KOPT-K1 (cell line): ENCODE results near the gene ANK3.

Experiments
- H3K27ac ChIP-seq: fragments of 200-600 bp; sonication (generic); 2 replicates; pipeline ENCODE4 v1.5.1; 2016; ENCODE audit warnings: antibody characterized with exemption, mild to moderate bottlenecking, low read depth, low read length; ENCODE audit not compliant: poor library complexity, severe bottlenecking
- H3K36me3 ChIP-seq: fragments of 200-600 bp; sonication (generic); 2 replicates; pipeline ENCODE4 v1.5.1; 2017; ENCODE audit warnings: antibody characterized with exemption, mild to moderate bottlenecking, low read length, moderate library complexity; ENCODE audit not compliant: insufficient read depth
- H3K9me3 ChIP-seq: fragments of 200-600 bp; sonication (generic); 2 replicates; pipeline ENCODE4 v1.5.1; 2017; ENCODE audit warnings: antibody characterized with exemption, low read length, mild to moderate bottlenecking; ENCODE audit not compliant: insufficient read depth, poor library complexity, severe bottlenecking

ANK3 gene

DNA sequence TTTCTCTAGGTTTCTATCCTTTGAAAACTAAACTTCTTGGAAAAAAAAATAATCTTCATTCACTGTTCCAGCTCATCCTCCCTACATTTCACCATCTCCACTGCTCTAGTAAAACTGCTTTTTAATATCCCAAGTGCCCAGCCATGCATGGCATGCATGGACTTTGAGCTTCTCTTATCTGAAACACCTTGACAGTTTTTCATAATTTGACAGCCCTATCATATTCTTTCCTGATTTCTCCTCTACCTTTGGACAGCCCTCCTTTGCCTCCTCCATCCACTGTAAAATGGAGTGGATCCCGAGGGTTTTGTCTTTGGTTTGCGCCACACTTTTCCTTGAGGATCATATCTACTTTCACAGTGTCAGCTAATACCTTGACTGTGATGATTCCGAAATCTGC is 212.8 kb downstream of the ANK3 start:
- Histone ChIP-seq H3K9me3 (no peaks in the 10 kb centered on the region), H3K27ac (no peak overlapping the region), H3K36me3 (no peaks in the 10 kb centered on the region)

DNA sequence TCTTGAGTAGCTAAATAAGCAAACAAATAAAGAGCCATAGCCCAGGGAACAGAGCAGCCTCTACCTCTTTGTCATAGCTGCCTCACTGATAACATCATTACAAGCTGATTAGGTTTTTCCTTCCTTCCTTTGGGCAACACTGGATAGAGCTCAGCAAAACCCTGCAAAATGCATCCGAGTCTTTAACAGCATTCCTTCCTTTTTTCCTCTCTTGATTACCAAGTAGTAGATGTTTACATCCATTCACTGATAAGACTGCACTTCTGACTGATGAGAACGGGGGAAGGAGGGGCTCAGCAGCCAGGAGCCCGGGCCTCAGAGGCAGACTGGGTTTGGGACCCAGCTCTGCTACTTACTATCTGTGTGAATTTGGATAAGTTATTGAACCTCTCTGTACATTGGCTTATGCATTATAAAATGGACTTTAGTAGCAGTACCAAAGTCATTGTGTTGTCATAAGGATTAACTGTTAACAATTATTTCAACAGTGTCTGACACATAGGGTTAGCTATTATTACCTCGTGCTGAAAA is 214.2 kb downstream of the ANK3 start:
- Histone ChIP-seq H3K27ac (no peak overlapping the region), H3K36me3 (no peaks in the 10 kb centered on the region), H3K9me3 (no peaks in the 10 kb centered on the region)

DNA sequence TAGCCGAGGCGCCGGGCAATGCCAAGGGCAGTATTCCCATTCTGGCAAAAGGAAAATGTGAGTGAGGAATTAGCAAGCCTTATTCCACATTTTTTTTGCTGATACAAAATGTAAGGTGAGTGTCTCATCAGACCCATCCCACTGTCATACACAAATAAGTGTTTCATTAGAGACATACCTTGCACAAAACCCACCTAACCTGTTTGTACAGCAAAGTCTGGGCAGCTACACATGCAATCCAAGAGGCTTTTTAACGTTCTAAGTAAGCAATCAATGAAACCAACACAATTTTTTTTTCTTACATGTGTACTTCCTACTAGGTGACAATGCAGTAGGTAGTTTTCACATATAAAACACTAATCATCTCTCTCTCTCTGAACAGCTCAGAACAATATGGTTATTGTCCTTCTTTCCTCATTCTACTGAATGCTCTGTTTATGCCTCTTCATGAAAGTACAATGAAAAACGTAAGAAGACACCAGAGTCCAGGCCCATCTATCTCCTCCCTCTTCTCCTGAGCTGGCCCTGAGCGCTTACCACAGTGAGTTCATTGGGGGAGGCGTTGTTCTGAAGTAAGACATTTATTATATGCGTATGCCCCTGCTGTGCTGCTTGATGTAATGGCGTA is 217.2 kb downstream of the ANK3 start:
- Histone ChIP-seq H3K9me3 (no peaks in the 10 kb centered on the region), H3K27ac (no peak overlapping the region), H3K36me3 (no peaks in the 10 kb centered on the region)

DNA sequence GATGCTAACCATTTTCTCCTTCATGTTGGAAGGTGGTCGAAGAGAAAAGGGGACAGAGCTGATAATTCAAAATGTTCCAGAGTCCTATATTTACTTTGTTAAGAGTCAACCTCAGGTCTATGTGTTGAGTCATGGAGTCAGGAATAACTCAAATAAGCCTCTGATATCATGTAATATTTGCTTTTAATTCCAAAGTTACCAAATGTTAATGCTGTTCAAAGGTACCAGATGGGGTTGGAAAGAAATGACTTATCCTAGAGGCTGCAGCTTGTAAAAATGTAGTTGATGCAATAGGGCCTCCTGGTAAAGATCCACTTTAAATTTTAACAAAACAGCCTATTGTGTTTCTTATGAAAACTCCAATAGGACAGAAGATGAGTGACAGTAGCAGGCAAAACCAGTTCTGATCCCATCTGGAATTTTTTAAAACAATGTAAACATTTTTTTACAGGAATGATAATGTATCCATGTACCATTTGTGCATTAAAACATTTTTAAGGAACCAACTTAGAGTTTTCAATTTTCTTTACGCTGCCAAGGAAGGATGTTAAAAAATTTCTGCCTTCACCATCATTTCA is 218.2 kb downstream of the ANK3 start:
- H3K27ac ChIP-seq, result no peak overlapping the region
- H3K9me3 ChIP-seq, result no peaks in the 10 kb centered on the region
- no peaks in the 10 kb centered on the region for H3K36me3 ChIP-seq

DNA sequence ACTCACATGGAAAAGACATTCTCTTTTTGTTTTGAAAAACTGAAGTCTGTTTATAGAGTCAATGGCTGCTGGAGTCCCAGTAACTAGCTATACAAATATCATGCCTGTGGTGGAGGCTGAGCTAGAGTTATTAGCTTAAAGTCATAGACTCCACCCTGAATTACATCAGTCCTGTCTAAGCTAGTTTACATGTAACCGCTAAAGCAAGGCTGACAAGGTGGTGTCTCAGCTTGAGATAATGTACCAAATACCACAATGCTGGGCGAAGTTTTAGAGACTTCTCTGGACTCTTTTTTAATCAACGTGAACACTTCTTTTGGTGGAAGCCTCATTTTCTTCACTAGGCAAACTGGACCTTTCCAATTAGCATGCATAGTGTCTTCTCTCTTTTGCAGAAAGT is 219.4 kb downstream of the ANK3 start:
- H3K36me3 ChIP-seq, result no peaks in the 10 kb centered on the region
- H3K27ac ChIP-seq, result no peak overlapping the region
- no peaks in the 10 kb centered on the region for H3K9me3 ChIP-seq

DNA sequence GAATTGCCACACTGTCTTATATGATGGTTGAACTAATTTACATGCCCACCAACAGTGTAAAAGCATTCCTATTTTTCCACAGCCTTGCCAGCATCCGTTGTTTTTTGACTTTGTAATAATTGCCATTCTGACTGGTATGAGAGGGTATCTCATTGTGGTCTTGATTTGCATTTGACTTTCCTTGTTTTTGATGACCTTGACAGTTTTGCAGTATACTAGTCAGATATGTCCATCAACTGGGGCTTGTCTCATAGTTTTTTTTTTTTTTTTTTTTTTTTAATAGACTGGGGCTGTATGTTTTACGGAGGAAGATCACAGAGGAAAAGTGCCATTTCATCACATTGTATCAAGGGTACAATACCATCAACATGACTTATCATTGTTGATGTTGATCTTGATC is 220.6 kb downstream of the ANK3 start:
- no peaks in the 10 kb centered on the region for H3K9me3 ChIP-seq
- H3K36me3 ChIP-seq, result no peaks in the 10 kb centered on the region
- H3K27ac ChIP-seq, result no peak overlapping the region

DNA sequence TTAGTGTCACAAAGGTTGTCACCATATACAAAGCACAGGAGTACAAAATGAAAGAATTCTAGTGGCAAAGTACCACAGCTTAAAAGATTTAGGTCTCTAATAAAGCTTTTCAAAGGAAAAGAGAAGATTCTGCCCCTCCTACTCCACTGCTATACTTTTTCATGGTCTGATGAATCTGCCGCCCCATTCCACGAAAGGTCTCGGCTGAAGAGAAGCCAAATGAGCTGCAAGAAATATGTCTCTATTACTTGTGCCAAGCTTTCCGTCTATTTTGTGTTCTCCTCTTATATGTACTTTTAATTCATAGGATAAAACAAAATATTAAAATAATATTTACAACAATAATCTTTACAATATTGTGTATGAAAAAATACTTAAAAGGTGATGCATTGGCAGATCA is 222.6 kb downstream of the ANK3 start:
- no peaks in the 10 kb centered on the region for H3K9me3 ChIP-seq
- H3K36me3 ChIP-seq, result no peaks in the 10 kb centered on the region
- H3K27ac ChIP-seq, result no peak overlapping the region

DNA sequence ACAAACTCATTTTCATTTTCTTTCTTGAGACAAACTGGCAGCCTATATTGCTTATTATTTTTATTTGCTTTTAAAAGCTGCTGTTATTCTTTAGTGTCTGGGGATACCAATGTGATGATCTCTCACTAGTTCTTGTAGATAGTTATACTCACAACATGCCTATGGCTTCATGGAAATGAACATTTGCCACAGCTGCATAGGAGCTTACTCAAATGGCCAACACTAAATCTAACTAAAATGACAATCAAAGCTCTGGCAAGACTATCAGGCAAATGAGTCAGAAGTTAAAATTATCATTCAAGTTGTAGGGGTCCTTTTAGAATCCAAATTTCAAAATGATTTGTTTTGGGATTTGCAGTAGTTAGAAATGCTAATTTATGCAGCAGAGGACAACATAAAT is 225.9 kb downstream of the ANK3 start:
- H3K27ac ChIP-seq, result no peak overlapping the region
- no peaks in the 10 kb centered on the region for H3K36me3 ChIP-seq
- H3K9me3 ChIP-seq, result no peaks in the 10 kb centered on the region

DNA sequence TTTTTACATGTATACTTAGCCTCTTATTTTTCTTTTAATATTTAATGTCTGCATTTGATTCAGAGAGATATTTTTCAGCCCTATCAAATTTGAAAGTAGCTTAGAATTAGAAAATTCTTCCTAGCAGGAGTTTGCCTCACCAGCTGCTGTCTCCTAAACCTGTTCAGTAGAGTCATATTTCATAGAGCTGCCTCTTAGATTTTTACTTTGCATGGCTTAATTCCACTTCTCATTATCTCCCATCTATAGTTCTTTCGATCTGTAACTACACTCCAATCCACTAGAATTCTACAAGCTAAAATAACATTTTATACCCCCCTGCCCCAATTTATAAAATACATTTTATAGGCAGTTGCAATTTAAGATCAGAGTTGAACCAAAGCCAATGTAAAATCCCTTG is 227.0 kb downstream of the ANK3 start:
- no peaks in the 10 kb centered on the region for H3K36me3 ChIP-seq
- no peak overlapping the region for H3K27ac ChIP-seq
- no peaks in the 10 kb centered on the region for H3K9me3 ChIP-seq

DNA sequence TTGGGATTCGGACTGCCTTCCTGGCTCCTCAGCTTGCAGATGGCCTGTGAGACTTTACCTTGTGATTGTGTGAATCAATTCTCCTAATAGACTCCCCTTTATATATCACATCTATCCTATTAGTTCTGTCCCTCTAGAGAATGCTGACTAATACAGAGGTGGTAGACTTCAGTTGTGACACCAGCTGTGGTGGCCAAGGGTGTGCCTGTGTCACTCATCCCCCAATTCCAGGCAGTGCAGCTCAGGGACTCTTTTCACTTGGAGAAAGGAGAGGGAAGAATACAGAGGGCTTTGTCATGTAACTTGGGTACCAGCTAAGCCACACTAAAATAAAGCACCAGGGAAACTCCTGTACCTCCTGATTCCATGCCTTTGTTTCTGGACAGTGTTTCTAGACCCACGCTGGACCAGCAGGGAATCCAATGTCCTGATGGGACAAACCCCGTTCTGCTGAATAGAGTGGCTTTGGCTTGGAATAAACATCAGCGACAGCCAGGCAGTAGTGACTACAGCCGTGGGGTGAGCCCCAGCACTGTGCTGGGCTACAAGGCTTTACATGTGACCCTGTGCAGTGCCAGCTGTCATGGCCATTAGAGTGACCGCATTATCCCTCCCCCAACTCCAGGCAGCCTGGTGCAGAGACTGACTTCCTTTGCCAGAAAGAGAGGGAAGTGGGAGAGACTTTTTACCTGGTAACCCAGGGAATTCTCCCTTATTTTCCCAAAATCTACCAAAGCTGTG is 233.6 kb downstream of the ANK3 start:
- Histone ChIP-seq H3K9me3 (no peaks in the 10 kb centered on the region), H3K27ac (no peak overlapping the region), H3K36me3 (no peaks in the 10 kb centered on the region)

DNA sequence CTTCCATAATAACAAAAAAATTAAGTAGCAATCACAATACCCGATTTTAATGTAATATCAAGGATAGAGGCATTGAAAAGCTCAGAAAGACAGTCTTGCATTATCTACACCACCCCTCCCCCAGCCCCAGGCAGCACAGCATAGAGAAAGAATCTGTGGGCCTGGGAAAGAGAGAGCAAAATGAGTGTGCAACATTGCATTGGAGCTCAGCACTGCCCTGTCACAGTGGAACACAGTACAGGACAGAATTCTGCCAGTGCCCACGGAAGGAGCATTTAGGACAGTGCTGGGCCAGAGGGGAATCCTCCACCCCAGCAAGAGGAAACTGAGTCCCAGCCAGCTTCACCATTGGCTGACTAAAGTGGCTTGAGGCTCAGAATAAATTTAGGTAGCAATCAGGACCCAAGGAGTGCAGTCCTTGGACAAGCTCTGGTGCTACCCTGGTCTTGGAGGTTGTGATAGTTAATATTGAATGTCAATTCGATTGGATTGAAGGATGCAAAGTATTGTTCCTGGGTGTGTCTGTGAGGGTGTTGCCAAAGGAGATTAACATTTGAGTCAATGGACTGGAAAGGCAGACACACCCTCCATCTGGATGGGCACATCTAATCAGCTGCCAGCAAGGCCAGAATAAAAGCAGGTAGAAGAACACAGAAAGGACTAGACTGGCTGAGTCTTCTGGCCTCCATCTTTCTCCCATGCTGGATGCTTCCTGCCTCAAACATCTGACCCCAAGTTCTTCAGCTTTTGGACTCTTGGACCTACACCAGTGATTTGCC is 234.4 kb downstream of the ANK3 start:
- Histone ChIP-seq H3K9me3 (no peaks in the 10 kb centered on the region), H3K36me3 (no peaks in the 10 kb centered on the region), H3K27ac (no peak overlapping the region)

DNA sequence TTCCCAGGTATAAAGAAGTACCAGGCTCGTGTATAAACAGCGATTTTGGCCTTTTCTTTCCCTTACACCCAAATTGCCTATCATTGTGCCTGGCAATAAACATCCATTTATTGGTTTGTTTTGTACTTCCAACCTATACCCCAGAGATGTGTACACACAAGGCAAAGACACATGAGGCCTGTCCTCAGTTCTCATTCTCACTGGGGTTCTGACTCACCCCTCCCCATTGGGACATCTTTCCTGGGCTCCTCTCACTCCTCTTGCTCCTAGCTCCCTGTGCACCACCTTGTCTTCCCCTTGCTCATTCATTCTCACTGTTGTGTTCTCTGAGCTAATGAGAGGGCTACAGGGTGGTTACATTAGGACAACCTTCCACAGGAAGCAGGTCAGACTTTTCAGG is 240.7 kb downstream of the ANK3 start:
- Histone ChIP-seq H3K27ac (no peak overlapping the region), H3K36me3 (no peaks in the 10 kb centered on the region), H3K9me3 (no peaks in the 10 kb centered on the region)

DNA sequence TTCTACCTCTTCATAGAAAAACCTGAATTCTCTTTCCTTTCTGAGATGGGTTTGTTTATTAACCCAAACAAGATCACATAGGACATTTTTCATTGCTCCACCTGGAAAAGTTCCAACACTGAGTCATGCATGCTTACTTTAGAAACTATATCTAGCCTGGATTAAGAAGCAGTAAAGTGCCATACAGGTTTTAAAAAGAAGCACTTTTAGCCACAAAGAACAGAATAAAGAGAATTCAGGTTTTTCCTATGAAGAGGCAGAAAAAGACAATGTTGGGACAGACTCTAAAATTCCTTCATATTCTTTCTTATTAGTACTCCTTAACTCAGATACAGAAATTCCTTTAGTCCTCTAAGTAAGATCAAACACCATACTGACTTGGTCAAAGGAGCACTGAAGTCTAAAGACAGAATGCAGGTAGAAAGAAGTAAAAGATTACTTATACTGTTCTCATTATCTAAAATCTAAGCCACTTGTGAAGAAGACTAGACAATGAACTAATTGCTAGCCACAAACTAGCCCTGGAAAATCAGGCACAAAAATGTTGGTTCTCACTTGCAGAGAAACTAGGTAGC is 241.3 kb downstream of the ANK3 start:
- Histone ChIP-seq H3K36me3 (no peaks in the 10 kb centered on the region), H3K27ac (no peak overlapping the region), H3K9me3 (no peaks in the 10 kb centered on the region)

DNA sequence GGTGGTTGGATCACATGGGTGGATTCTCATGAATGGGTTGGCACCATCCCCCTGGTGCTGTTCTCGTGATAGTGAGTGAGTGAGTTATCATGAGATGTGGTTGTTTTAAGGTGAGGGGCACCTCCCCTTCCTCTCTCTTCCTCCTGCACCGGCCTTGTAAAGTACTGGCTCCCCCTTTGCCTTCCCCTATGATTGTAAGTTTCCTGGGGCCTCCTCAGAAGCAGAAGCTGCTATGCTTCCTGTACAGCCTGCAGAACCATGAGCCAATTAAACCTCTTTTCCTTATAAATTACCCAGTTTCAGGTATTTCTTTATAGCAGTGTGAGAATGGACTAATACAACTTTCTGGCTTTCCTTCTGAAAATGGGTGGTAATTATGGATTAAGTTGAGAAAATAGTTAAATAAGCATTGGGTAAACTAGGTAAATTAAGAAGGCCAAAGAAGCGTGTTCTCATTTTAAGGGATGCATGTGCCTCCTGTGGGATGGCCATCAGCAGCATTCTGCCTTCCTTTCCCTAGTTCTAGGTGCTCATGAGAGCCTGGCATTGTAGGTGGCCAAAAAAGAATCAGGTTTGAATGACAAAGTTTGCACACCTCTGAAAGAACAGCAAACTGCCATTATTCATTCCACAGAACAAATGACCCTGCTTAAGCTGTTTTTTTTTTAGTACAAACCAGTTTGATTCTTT is 242.0 kb downstream of the ANK3 start:
- no peak overlapping the region for H3K27ac ChIP-seq
- no peaks in the 10 kb centered on the region for H3K36me3 ChIP-seq
- H3K9me3 ChIP-seq, result no peaks in the 10 kb centered on the region
